Fibroblast of skin of right biceps (primary cell): ENCODE data around the gene ZNF763.
A peak's percentile ranks its signal among the peaks of the same experiment; 100 is the strongest.
"Not testable (repeated sequence)": the region's sequence is repeated elsewhere in the genome, so short reads cannot be mapped to it uniquely, and the experiment has no call there.

Source experiments
- DNase-seq: peaks from one replicate; pipeline ENCODE4 v3.0.0-alpha.2; 2013

Gene ZNF763

DNA sequence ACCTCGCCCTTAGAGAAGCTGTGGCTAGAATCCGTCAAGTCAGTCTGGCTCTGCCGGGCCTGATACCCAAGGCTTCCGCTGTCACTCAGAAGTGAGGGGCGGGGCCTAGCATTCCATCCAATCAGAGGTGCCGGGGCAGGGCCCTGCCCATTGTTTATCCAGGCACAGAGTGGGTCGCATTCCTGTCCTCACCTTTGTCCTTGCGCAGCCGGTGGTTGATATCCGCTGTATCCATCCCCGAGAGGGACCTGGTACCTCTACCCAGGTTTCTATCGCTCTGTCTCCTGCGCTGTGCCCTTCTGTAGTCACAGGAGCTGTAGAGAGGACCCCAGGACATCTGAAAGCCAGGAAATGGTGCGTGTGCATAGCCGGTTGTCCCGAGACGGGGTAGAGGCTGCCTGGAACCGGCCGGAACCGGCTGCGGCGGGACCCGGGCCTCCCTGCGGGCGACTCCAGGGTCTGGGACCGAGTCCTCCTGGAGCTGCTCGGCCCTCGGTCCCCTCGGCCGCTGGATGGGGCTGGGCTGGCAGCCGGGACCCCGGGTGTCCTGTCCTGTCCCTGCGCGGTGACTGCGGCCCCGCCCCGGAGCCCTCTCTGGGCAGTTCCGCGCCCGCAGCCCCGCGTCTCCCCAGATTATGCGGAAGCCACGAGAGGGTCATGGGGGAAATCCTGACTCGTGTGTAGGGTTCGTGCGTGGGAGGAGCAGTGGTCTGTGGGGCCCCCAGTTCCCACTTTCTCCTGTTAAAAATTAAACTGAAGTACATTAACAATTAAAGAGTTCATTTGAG lies at the start of gene ZNF763:
ZNF763 (plus strand) TSS at position 183 of the 788 bp plus-strand sequence; CDS start at position 352, 169 bp downstream.
- DNase-seq, result peak; percentile 76

DNA sequence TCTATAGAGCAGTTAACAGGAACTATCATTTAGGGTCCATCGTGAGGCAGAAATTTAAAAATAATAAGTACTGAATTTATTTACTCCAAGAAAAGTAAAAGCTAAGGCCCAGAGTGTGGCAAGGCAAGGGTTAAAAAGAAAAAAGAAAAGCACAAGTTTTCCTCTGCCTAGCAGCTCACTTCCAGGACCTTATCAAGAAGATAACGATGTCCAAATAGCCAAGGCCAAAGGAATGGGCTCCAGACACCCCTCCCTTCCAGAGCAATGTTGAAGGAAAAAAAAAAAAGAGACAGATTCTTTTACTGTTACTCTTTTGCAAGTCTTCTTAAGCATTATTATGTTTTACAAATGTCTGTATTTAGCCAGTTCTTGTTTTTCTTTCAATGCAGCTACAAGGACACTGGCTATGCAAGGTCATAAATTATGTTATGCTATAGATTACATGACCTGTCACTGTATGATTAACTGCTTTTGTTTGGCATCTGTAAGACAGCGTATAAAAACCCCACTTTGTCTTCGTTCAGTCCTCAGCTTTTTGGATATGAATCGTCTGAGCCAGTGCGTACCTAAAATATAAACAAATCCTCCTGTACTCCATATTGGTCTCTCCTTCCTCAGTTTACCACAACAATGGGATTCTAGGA lies 42.9 kb upstream of the ZNF763 start:
- no peak for DNase-seq

DNA sequence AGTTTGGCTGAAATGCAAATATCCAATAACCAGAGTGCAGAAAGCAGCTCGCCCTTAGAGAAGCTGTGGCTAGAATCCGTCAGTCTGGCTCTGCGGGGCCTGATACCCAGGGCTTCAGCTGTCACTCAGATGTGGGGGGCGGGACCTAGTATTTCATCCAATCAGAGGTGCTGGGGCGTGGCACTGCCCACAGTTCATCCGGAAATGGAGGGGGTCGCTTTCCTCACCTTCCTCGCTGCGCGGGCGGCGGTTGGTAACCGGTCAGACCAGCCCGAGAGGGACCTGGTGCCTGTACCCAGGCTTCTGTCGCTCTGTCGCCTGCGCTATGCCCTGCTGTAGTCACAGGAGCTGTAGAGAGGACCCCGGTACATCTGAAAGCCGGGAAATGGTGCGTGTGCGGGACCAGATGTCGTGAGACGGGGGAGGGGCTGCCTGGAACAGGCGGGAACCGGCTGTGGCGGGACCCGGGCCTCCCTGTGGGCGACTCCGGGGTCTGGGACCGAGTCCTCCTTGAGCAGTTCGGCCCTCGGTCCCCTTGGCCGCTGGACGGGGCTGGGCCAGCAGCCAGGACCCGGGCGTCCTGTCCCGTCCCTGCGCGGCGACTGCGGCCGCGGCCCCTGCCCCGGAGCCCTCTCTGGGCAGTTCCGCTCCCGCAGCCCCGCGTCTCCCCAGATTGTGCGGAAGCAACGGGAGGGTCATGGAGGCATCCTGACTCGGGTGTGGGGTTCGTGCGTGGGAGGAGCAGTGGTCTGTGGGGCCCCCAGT lies 39.8 kb upstream of the ZNF763 start, which contains the start of gene ZNF700:
ZNF700 (plus strand) TSS at position 222 of the 765 bp plus-strand sequence; CDS start at position 326, 104 bp downstream.
- DNase-seq, result peak; percentile 92

DNA sequence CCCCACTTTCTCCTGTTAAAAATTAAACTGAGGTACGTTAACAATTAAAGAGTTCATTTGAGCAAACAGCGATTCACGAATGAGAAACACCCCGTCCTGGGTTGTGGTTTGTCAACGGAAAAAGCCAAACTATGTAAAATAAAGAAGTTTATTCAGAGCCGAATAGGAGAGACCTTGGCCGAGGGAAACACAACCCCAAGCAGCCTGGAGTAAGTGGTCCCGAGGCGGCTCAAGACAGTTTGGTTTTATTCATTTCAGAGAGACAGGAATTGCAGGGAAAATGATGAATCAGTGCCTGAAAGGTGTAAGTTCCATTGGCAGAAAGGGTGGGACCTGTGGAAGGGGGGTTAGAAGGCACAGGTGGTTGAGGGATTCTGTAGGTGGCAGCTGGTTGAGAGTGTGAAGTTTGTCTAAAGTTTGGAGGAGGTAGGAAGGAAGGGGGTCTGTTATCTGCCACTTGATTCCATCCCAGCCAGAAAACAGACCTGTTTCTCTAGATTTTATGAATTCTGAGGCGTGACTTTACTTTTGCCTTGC lies 39.1 kb upstream of the ZNF763 start:
- not testable (repeated sequence) for DNase-seq

DNA sequence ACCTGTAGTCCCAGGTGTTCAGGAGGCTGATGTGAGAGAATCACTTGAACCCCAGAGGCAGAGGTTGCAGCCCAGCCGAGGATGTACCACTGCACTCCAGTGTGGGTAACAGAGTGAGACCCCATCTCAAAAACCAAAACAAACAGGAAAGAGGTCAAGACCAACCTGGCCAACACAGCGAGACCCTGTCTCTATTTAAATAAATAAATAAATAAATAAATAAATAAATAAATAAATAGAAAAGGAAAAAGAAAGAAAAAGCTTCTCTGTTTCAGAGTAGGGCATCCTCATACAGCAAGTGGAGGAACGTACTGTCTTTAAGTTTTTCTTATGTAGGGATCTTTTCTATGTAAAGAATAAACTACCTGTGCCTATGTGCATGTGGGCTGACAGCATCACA lies 37.6 kb upstream of the ZNF763 start:
- DNase-seq, result no peak

DNA sequence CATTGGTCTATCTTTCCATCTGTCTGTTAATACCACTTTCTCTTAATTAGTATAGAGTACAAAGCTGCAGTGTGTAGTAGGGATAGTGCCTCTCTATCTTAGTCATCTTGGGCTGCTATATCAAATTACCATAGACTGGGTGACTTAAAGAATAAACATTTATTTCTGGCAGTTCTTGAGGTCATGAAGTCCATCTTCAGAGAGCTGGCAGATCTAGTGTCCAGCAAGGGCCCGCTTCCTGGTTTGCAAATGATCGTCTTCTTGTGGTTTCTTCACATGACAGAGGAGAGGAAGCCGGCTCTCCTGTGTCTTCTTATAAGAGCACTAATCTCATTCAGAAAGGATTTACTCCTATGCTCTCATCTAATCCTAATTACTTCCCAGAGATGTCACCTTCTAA lies 33.8 kb upstream of the ZNF763 start:
- DNase-seq, result no peak

DNA sequence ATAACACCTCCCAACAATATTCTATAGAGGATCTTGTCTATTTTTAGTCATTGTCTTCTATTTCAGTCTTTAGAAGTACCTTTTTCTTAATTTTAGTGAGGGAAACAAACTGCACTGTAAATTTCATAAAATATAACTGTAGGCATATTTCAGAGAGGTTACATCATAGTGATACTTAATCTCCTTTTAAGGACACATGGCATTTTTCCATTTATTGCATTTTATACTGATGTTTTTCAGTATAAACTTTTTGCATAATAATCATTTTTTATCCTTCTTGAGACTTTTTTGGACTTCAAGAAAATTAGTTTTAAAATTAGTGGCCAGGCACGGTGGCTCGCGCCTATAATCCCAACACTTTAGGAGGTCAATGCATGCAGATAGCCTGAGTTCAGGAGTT lies 33.3 kb upstream of the ZNF763 start:
- no peak for DNase-seq

DNA sequence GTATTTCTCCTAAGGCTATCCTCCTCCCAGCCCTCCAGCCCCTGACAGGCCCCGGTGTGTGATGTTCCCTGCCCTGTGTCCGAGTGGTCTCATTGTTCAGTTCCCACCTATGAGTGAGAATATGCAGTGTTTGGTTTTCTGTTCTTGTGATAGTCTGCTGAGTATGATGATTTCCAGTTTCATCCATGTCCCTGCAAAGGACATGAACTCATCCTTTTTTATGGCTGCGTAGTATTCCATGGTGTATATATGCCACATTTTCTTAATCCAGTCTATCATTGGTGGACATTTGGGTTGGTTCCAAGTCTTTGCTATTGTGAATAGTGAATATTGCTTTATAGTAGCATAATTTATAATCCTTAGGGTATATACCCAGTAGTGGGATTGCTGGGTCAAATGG lies 29.0 kb upstream of the ZNF763 start:
- DNase-seq, result not testable (repeated sequence)

DNA sequence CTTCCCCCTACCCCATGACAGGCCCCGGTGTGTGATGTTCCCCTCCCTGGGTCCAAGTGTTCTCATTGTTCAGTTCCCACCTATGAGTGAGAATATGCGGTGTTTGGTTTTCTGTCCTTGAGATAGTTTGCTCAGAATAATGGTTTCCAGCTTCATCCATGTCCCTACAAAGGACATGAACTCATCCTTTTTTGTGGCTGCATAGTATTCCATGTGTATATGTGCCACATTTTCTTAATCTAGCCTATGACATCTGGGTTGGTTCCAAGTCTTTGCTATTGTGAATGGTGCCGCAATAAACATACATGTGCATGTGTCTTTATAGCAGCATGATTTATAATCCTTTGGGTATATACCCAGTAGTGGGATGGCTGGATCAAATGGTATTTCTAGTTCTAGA lies 26.5 kb upstream of the ZNF763 start:
- not testable (repeated sequence) for DNase-seq

DNA sequence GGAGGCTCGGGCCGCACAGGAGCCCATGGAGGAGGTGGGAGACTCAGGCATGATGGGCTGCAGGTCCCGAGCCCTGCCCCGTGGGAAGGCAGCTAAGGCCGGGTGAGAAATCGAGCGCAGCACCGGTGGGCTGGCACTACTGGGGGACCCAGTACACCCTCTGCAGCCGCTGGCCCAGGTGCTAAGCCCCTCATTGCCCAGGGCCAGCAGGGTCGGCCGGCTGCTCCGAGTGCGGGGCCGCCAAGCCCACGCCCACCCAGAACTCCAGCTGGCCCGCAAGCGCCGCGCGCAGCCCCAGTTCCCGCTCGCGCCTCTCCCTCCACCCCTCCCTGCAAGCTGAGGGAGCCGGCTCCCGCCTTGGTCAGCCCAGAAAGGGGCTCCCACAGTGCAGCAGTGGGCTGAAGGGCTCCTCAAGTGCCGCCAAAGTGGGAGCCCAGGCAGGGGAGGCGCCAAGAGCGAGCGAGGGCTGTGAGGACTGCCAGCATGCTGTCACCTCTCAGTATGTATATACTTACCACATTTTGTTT lies 23.4 kb upstream of the ZNF763 start:
- not testable (repeated sequence) for DNase-seq

DNA sequence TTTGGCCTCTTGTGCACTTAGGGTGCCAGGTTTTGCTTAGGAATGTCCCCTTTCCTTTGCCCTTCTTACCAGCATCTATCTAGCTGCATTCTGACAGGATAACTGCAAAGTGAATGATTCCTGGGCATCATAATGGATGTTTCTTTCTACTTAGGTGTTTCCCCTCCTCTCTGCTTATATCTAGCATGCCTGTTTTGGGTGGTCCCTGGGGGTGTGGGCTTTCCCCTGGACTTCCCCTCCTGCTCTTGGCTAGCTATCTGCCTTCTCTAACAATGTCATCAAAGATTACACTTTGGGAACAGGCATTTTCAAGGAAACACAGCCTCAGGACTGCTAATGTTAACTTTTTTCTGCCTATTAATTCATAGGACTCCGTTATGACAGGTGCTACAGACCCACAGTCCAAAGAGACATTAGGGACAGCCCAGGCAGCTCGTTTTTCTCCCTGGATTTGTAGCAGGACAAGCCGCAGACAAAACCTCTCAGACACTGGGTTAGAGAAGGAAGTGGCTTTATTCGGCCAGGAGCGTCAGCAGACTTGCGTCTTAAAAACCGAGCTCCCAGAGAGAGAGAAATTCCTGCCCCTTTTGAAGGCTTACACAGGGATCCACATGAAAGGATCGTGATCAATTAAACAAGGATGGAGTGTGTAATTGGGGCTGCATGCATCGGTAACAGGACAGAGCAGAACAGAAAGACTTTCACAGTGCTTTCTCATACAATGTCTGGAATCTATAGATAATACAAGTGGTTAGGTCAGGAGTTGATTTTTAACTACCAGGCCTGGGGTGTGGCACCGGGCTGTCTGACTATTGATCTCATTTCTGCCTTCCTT lies 22.6 kb upstream of the ZNF763 start:
- DNase-seq, result no peak

DNA sequence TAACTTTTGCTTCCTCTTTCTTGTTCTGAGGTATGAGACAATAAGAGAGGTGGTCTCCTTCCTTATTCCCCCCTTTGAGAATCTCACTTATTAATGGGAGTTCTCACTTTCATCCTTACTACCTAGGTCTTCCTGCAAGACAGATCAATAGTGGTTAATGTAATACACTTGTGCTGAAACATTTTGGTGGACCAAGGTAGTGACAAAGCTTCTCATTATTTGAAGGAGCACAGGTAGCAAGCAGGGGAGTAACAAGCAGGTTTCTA lies 22.1 kb upstream of the ZNF763 start:
- no peak for DNase-seq

DNA sequence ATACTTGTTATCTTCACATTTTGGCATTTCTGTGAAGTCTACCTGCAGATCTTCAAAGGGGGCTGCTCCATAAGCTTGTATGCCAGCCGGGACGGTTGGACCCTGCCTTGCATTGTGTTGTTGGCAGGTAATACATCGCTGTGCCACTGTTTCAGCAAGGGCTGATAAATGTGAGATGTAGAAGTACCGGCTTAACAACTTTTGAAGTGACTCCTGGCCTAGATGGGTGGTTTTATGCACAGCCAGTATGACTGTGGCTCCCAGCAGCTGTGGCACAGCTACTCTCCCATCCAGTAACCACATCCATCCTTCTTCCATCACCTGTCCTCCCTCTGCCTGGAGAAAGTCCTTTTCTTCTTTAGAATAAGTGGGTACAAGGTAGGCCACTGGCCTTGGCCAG lies 20.2 kb upstream of the ZNF763 start:
- DNase-seq, result no peak

DNA sequence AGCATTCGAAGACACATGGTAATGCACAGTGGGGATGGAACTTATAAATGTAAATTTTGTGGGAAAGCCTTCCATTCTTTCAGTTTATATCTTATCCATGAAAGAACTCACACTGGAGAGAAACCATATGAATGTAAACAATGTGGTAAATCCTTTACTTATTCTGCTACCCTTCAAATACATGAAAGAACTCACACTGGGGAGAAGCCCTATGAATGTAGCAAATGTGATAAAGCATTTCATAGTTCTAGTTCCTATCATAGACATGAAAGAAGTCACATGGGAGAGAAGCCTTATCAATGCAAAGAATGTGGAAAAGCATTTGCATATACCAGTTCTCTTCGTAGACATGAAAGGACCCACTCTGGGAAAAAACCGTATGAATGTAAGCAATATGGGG lies 16.2 kb upstream of the ZNF763 start:
- DNase-seq, result no peak

DNA sequence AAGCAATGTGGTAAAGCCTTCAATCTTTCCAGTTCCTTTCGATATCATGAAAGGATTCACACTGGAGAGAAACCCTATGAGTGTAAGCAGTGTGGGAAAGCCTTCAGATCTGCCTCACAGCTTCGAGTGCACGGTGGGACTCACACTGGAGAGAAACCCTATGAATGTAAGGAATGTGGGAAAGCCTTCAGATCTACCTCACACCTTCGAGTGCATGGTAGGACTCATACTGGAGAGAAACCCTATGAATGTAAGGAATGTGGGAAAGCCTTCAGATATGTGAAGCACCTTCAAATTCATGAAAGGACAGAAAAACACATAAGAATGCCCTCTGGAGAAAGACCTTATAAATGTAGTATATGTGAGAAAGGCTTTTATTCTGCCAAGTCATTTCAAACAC lies 15.6 kb upstream of the ZNF763 start:
- peak; percentile 18 for DNase-seq

DNA sequence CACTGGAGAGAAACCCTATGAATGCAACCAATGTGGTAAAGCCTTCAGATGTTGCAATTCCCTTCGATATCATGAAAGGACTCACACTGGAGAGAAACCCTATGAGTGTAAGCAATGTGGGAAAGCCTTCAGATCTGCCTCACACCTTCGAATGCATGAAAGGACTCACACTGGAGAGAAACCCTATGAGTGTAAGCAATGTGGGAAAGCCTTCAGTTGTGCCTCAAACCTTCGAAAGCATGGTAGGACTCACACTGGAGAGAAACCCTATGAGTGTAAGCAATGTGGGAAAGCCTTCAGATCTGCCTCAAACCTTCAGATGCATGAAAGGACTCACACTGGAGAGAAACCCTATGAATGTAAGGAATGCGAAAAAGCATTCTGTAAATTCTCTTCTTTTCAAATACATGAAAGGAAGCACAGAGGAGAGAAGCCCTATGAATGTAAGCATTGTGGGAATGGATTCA lies 15.2 kb upstream of the ZNF763 start:
- DNase-seq, result not testable (repeated sequence)

DNA sequence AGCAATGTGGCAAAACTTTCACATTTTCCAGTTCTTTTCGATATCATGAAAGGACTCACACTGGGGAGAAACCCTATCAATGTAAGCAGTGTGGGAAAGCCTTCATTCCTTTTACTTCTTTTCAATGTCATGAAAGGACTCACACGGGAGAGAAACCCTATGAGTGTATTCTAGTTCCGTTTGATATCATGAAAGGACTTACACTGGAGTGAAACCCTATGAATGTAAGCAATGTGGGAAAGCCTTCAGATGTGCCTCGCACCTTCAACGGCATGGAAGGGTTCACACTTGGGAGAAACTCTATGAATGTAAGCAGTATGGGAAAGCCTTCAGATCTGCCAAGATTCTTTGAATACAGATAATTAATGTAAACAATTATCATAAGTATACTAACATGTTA lies 14.5 kb upstream of the ZNF763 start:
- DNase-seq, result no peak

DNA sequence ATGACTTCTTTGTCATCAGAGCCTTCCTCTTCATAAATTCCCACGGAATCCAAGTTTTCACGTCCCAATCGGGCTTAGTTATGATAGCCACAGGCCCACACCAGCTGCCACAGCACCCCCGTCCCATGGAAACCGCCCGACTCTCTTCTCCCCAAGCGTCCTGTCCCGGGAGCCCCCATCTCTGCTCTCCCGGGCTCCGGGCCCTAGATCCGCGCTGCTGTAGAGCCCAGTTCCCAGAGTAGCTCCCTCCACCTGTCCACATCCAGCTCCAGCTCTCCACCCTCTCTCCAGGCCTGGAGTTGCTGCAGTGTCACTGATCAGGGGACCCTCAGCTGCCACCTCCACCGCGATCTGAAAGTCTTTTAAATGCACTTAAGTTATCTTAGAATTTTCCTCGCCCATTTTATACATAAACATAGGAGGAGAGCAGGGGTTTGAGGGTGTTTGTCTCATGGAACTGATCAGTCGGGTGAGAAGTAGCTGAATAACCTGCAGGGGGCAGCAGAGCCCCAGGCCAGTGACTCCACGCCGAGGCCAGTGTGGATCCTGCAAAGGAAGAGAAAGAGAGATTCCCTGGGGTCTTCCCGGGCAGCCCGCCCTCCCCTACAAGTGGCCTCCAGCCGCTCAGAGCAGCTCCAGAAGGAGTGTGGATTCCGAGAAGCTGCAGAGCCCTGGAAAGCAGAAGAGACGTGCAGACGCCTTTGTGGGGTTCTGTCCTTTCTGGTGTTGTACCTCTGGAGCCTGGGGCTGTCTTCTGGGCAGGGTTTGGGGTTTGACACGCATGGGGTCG lies 1.1 kb upstream of the ZNF763 start:
- DNase-seq, result peak; percentile 61

DNA sequence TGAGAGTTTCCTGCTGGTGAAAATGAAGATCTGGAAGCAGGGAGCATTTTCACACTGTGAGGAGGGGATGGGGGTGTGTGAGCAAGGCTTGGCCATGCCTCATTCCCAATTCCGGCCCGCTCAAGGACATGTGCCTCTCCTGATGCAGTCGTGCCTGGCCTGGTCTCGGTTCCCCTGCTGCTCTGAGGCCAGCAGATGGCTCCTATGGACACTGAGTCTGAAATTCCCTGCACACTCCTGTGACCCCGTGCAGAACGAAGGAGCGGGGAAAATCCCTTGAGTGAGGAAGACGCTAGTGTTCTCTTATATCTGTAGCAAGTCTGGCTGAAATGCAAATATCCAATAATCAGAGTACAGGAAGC lies 363 bp upstream of the ZNF763 start:
- DNase-seq, result no peak

DNA sequence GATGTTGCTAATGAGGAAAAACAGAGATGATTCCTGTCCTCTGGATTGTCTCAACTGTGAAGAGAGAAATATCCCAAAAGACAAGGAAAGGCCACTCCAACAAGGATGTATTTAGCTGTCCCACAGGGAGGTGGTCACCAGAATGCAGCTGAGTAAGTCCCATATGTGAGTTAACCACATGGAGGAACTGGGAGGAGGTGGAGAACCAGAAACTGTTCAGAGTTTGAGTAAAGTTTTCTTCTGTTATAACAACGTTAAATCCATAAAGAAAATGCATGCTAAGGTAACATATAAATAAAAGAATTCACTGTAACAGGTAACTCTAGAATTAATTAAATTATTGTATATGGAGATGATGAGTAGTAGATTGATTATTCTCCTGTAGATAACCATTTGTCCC lies 5.3 kb downstream of the ZNF763 start:
- DNase-seq, result no peak

DNA sequence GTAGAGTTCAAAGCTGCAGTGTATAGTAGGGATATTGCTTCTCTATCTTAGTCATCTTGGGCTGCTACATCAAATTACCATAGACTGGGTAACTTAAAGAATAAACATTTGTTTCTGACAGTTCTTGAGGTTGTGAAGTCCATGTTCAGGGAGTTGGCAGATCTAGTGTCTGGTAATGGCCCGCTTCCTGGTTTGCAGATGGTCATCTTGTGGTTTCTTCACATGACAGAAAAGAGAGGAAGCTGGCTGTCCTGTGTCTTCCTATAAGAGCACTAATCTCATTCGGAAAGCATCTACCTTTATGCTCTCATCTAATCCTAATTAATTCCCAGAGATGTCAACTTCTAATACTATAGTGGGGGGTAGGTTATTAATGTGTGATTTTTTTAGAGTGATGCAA lies 6.2 kb downstream of the ZNF763 start:
- DNase-seq, result no peak
